CD4-positive, alpha-beta T cell (primary cell): Measurements from ENCODE around the gene STMN3. TPM values are rescaled to one million over a fixed set of nuclear protein-coding genes. Genes with fewer than 3 reads are reported as not detected.

Experiments used
- ATAC-seq: fragments of 200-7000 bp; cut with Tn5 transposase; one replicate; pipeline ENCODE4 v1.10.0; 2022; ENCODE audit warnings: mild to moderate bottlenecking; ENCODE audit not compliant: poor library complexity
- CTCF ChIA-PET: fragments of 350-600 bp; sonication (Branson Sonifier 250); formaldehyde crosslinking; loops from one replicate; lab custom pipeline; 2021; ENCODE audit warnings: antibody characterized with exemption, inconsistent platforms; lab: Charles Lee
- POLR2A ChIA-PET: fragments of 350-600 bp; sonication (Branson Sonifier 250); formaldehyde crosslinking; loops from one replicate; lab custom pipeline; 2021; ENCODE audit warnings: antibody characterized with exemption, inconsistent platforms; lab: Charles Lee
- DNase-seq, 14 experiments: peaks; one replicate each; pipeline ENCODE4 v3.0.0-alpha.2; 2013 to 2020; ENCODE audit warnings: mixed read lengths in 2 of 14
- H3K27ac ChIP-seq, 2 donors: one replicate each; pipeline versions ENCODE4 v1.5.1 to v1.7.0; 2013; ENCODE audit warnings: low read length in 2 of 2, low read depth in 1 of 2, mild to moderate bottlenecking in 1 of 2
- H3K27me3 ChIP-seq, 2 experiments: 1 replicate in 1 of 2; 2 replicates in 1 of 2; pipeline versions ENCODE4 v1.6.1 to v1.7.0; 2013; ENCODE audit warnings: low read length in 2 of 2, control low read depth in 1 of 2, mild to moderate bottlenecking in 1 of 2, moderate library complexity in 1 of 2; ENCODE audit not compliant: insufficient read depth in 2 of 2, control insufficient read depth in 1 of 2
- H3K36me3 ChIP-seq: one replicate; pipeline ENCODE4 v1.6.1; 2013; ENCODE audit warnings: low read length, control low read depth; ENCODE audit not compliant: insufficient read depth
- H3K4me1 ChIP-seq: one replicate; pipeline ENCODE4 v1.6.1; 2013; ENCODE audit warnings: low read length, control low read depth; ENCODE audit not compliant: insufficient read depth
- H3K4me3 ChIP-seq: one replicate; pipeline ENCODE4 v1.5.1; 2013; ENCODE audit warnings: mild to moderate bottlenecking, low read length, moderate library complexity
- H3K9me3 ChIP-seq, 2 experiments: 1 replicate in 1 of 2; 2 replicates in 1 of 2; pipeline versions ENCODE4 v1.6.1 to v1.7.0; 2013; ENCODE audit warnings: low read length in 2 of 2, mild to moderate bottlenecking in 2 of 2, control low read depth in 1 of 2, moderate library complexity in 1 of 2; ENCODE audit not compliant: control insufficient read depth in 1 of 2, insufficient read depth in 1 of 2
- H3K27ac Mint-ChIP-seq: one replicate; pipeline ENCODE4 v1.8.0; 2020; ENCODE audit warnings: mixed read lengths
- H3K27me3 Mint-ChIP-seq: one replicate; pipeline ENCODE4 v1.8.0; 2021; ENCODE audit warnings: mixed read lengths
- H3K36me3 Mint-ChIP-seq: one replicate; pipeline ENCODE4 v1.8.0; 2021; ENCODE audit warnings: low read depth, mixed read lengths
- H3K4me1 Mint-ChIP-seq: one replicate; pipeline ENCODE4 v1.8.0; 2021; ENCODE audit warnings: low read depth, mixed read lengths
- H3K4me3 Mint-ChIP-seq: one replicate; pipeline ENCODE4 v1.8.0; 2020; ENCODE audit warnings: mild to moderate bottlenecking, mixed read lengths
- H3K9me3 Mint-ChIP-seq: one replicate; pipeline ENCODE4 v1.8.0; 2020; ENCODE audit warnings: mixed read lengths
- CTCF ChIP-seq: fragments of 200-600 bp; IDR thresholded peaks from one replicate; pipeline ENCODE4 v1.8.0; 2022; ENCODE audit warnings: antibody characterized with exemption, mild to moderate bottlenecking
- intact Hi-C, 2 experiments: fragments of 100-400 bp; cut with DNase I in 1 of 2; cut with micrococcal nuclease in 1 of 2; formaldehyde crosslinking; loops; one replicate each; pipeline versions ENCODE4 v1.15.1 to v1.9.0; 2023 to 2025; cut with DNase I, micrococcal nuclease
- total RNA-seq, 174 experiments: library from RNA in 2 of 174; stranded (reverse) in 2 of 174; gene quantifications; one replicate each; pipeline ENCODE4 v1.2.3 and lab custom pipeline; 2021 to 2026

Gene STMN3
- total RNA-seq, 2 experiments from 2014 or later = 122 to 127 TPM

GRCh38 chr20:63656451-63656850 lies 3.2 kb upstream of the STMN3 start:
- DNase-seq (no peak), ATAC-seq (no peak)
- peaks cover 44% of the 10 kb centered on the region for H3K4me1 Mint-ChIP-seq
- H3K9me3 ChIP-seq = no peaks in the 10 kb centered on the region
- TF ChIP-seq CTCF = no peak
- H3K27ac ChIP-seq = no peak overlapping the region
- H3K9me3 Mint-ChIP-seq = no peaks in the 10 kb centered on the region
- H3K27me3 ChIP-seq = no peaks in the 10 kb centered on the region
- H3K36me3 Mint-ChIP-seq = peaks cover 20% of the 10 kb centered on the region
- no peak overlapping the region for H3K4me3 ChIP-seq
- POLR2A ChIA-PET = interaction anchor here (0.6 kb wide), 1 partner anchor 65 kb away, joined by 3 read pairs; no protein-coding TSS in a partner anchor
- H3K4me1 ChIP-seq = peaks cover 58% of the 10 kb centered on the region
- H3K27ac Mint-ChIP-seq = no peak overlapping the region
- peak overlapping the region; percentile 98 for H3K4me3 Mint-ChIP-seq
- H3K36me3 ChIP-seq = no peaks in the 10 kb centered on the region
- CTCF ChIA-PET = interaction anchor here (1.0 kb wide), 1 partner anchor 14 kb away, joined by 4 read pairs; no protein-coding TSS in a partner anchor
- H3K27me3 Mint-ChIP-seq = no peaks in the 10 kb centered on the region
- intact Hi-C loops = loop anchor here (5.0 to 10.0 kb wide), 5 partner anchors 78 to 601 kb away; partner anchors contain the start of genes ABHD16B (in 1 of the 2), LIME1 (in 1 of the 2), PCMTD2 (in 1 of the 2) and SLC2A4RG (in 1 of the 2)

GRCh38 chr20:63655249-63655648 lies 2.0 kb upstream of the STMN3 start:
- Histone ChIP-seq H3K9me3 (no peaks in the 10 kb centered on the region), H3K27me3 (no peaks in the 10 kb centered on the region), H3K4me3 (no peak overlapping the region), H3K36me3 (no peaks in the 10 kb centered on the region), H3K4me1 (peaks cover 64% of the 10 kb centered on the region), H3K27ac (no peak overlapping the region)
- CTCF ChIA-PET = interaction anchor here (1.0 kb wide), 1 partner anchor 13 kb away, joined by 4 read pairs; no protein-coding TSS in a partner anchor
- Mint-ChIP-seq H3K27ac (peak overlapping the region; percentile 81), H3K4me3 (peak overlapping the region; percentile 51), H3K9me3 (no peaks in the 10 kb centered on the region), H3K4me1 (peaks cover 42% of the 10 kb centered on the region), H3K27me3 (no peaks in the 10 kb centered on the region), H3K36me3 (peaks cover 18% of the 10 kb centered on the region)
- intact Hi-C loops = loop anchor here (5.0 to 10.0 kb wide), 5 partner anchors 80 to 602 kb away; partner anchors contain the start of genes ABHD16B (in 1 of the 2), LIME1 (in 1 of the 2), PCMTD2 (in 1 of the 2) and SLC2A4RG (in 1 of the 2)
- POLR2A ChIA-PET = no interaction called here
- DNase-seq = no peak
- no peak for ATAC-seq
- TF ChIP-seq CTCF = no peak

- no peak for ATAC-seq
- H3K4me1 ChIP-seq = peaks cover 60% of the 10 kb centered on the region
- ChIA-PET CTCF (interaction anchor here (0.7 kb wide), 1 partner anchor 12 kb away, joined by 4 read pairs; no protein-coding TSS in a partner anchor), POLR2A (interaction anchor here (1.0 to 3.0 kb wide), 5 partner anchors 12 to 82 kb away, joined by 3 to 11 read pairs (median 5); partner anchors contain the start of genes GMEB2 and LIME1)
- no peak for DNase-seq
- TF ChIP-seq CTCF = no peak
- Mint-ChIP-seq H3K27ac (peak overlapping the region; percentile 81), H3K36me3 (peaks cover 18% of the 10 kb centered on the region), H3K4me3 (peak overlapping the region; percentile 87), H3K27me3 (no peaks in the 10 kb centered on the region), H3K4me1 (peaks cover 35% of the 10 kb centered on the region), H3K9me3 (no peaks in the 10 kb centered on the region)
- H3K27ac ChIP-seq = peak overlapping the region; percentile 34 to 56
- intact Hi-C loops = loop anchor here (5.0 to 10.0 kb wide), 4 partner anchors 81 to 411 kb away; partner anchors contain the start of genes ABHD16B (in 1 of the 2), LIME1 (in 1 of the 2), PPDPF (in 1 of the 2) and SLC2A4RG (in 1 of the 2)
- no peaks in the 10 kb centered on the region for H3K27me3 ChIP-seq
- peak overlapping the region; percentile 70 for H3K4me3 ChIP-seq
- H3K9me3 ChIP-seq = no peaks in the 10 kb centered on the region
- no peaks in the 10 kb centered on the region for H3K36me3 ChIP-seq
Observed at GRCh38 chr20:63653974-63654668, 897 bp upstream of the STMN3 start.
